ENCODE data around the gene TWIST2. TPM values are rescaled to one million over a fixed set of nuclear protein-coding genes. Genes with fewer than 3 reads are reported as not detected.

Gene TWIST2
- total RNA-seq, 1 experiment from 2014 or later: 0.22 TPM

GRCh38 chr2:238942080-238942725 is 94.3 kb downstream of the TWIST2 start:
- no peaks in the 10 kb centered on the region for H3K79me1 ChIP-seq (ENCODE audit: insufficient read depth, low read depth, low read length, poor library complexity, severe bottlenecking)
- H3K27me3 ChIP-seq (ENCODE audit: insufficient read depth, low read length): no peaks in the 10 kb centered on the region
- Mint-ChIP-seq H3K36me3 (ENCODE audit: insufficient read depth in 1 of 3, low read depth in 3 of 3) (no peaks in the 10 kb centered on the region), H3K4me1 (no peaks in the 10 kb centered on the region; a peak in 1 of 4 replicates), H3K4me3 (no peak overlapping the region), H3K27ac (no peak overlapping the region; a peak in 1 of 7 replicates), H3K27me3 (ENCODE audit: low read depth) (peaks cover 12% of the 10 kb centered on the region), H3K9me3 (no peaks in the 10 kb centered on the region; a peak in 1 of 5 replicates)
- no peak overlapping the region for H3K14ac ChIP-seq (ENCODE audit: insufficient read depth, low read length)
- no peak overlapping the region for H2BK20ac ChIP-seq (ENCODE audit: low read depth, low read length, poor library complexity, severe bottlenecking)
- H4K5ac ChIP-seq (ENCODE audit: insufficient read length, low read depth, low read length): no peak overlapping the region
- H3K23ac ChIP-seq (ENCODE audit: insufficient read length, low read depth, low read length): no peak overlapping the region
- H3K4me2 ChIP-seq (ENCODE audit: insufficient read depth, insufficient read length, low read length): no peak overlapping the region
- no peak overlapping the region for H3K56ac ChIP-seq (ENCODE audit: insufficient read length, low read depth, low read length)
- DNase-seq: peak; percentile 12
- no peak overlapping the region for H2AK5ac ChIP-seq (ENCODE audit: insufficient read length, low read length)
- H4K20me1 ChIP-seq (ENCODE audit: control insufficient read depth, insufficient read depth, insufficient read length): no peaks in the 10 kb centered on the region
- H3K9me3 ChIP-seq (ENCODE audit: control insufficient read depth, low read depth, low read length): no peaks in the 10 kb centered on the region
- no peak overlapping the region for H2AFZ ChIP-seq (ENCODE audit: low read length)
- H2BK15ac ChIP-seq (ENCODE audit: low read depth, low read length): no peak overlapping the region
- H3K4me1 ChIP-seq (ENCODE audit: insufficient read depth, low read length): no peaks in the 10 kb centered on the region
- no peak overlapping the region for H2BK5ac ChIP-seq (ENCODE audit: insufficient read length, low read length)
- H3K23me2 ChIP-seq (ENCODE audit: insufficient read length, low read depth, low read length, poor library complexity, severe bottlenecking): no peaks in the 10 kb centered on the region
- WGBS (ENCODE audit: extremely low coverage, insufficient read length, low lambda C conversion rate): no CpG with 5 or more reads among the region's 19 CpGs
- no peak for TF ChIP-seq CTCF (conservative IDR thresholded peaks at IDR 0.05)
- no peak overlapping the region for H3K18ac ChIP-seq (ENCODE audit: insufficient read length, low read depth, low read length)
- H2BK120ac ChIP-seq (ENCODE audit: low read depth, low read length, poor library complexity, severe bottlenecking): no peak overlapping the region
- H3K9ac ChIP-seq (ENCODE audit: extremely low read depth, insufficient read length, low read length): no peak overlapping the region
- no peaks in the 10 kb centered on the region for H3K79me2 ChIP-seq (ENCODE audit: insufficient read depth, low read length)
- H4K8ac ChIP-seq (replicated peaks; ENCODE audit: insufficient read length, low read depth, low read length): no peak overlapping the region
- H3K4ac ChIP-seq (ENCODE audit: low read depth, low read length): no peak overlapping the region
- H4K91ac ChIP-seq (ENCODE audit: insufficient read length, low read depth, low read length): no peak overlapping the region
- no peak overlapping the region for H3K27ac ChIP-seq (ENCODE audit: insufficient read length, low read depth, low read length)
- H2BK12ac ChIP-seq (ENCODE audit: insufficient read length, low read depth, low read length): no peak overlapping the region
- no peak overlapping the region for H3T11ph ChIP-seq (ENCODE audit: low read length)

Measured in H9 (cell line).